ENCODE results near the gene SERPINB1.
"Not testable (repeated sequence)": the region's sequence is repeated elsewhere in the genome, so short reads cannot be mapped to it uniquely, and the experiment has no call there.

The SERPINB1 gene

DNA sequence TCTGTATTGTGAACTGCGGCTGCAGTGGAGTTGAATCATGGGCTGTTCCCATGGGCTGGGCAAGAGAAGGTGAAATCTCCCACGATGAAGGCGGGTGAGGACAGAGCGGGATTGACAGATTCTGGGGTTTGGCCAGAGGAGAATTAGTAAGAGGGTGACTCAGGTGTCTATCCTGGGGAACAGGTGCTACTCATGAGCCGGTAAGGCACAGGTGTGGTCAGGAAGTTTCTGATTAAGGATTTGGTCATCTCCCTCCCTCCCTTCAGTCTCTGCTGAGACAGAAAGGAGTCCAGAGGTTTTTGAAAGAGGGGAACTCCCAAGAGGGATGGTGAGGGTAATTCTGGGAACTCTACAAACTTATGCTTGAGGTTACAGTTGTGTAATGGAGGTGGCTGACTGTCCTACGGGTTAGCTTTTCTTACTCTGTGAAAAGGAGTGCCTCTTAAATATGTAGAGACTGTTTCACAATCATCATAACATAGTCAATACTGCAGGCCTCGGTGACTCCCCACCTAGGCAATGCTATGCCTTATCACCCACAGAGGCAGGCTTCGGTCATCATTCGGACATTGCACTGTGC lies 31.5 kb downstream of the SERPINB1 start:
- no peak for DNase-seq

DNA sequence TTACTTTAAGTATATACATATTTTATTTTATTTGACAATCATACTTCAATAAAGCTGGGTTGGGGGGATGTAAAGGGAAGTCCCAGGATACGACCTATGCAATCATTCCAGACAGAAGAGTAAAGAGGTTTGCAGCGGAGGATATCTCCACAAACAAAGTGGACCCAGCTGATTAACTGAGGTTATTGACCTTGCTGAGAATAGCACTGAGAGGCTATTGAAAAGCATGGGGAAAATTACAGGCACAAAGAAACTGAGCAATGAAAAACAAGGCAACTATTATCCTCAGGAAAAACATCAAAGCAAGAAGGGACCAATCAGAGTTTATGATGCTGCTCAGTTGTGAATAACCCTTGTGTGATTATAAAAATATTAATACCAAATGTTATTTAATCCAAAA lies 32.6 kb downstream of the SERPINB1 start:
- DNase-seq, result no peak

DNA sequence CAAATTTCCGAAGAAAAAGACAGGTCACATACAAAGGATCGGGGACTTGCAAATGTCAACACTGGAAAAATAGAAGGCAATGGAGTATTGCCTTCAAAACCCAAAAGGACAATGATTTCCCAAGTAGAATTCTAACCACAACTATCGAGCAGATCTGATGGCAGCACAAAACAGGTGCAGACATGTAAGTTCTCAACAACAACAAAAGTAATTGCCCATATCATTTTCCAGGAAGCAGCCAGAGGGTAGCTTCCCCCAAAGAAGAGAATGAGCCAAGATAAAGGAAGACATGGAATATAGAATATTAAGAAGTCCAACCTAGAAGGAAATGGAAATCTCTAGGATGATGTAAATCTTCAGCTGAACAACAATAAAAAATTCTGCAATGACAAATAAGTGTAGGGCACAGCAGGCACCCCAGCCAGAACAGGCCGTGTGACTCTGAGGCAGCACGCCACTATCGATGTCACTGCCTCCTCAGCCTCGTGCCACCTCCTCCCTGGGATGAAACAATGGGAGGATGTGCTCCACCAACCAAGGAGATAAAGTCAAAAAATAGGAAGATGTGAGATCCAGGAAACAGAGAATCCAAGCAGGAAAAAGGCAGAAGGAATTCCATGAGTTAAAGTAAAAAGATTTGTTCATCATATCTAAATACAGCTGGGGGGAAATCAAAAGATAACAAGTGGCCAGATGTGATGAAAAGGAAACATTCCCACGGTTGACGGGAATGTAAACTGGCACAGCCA lies 34.1 kb downstream of the SERPINB1 start:
- no peak for DNase-seq

DNA sequence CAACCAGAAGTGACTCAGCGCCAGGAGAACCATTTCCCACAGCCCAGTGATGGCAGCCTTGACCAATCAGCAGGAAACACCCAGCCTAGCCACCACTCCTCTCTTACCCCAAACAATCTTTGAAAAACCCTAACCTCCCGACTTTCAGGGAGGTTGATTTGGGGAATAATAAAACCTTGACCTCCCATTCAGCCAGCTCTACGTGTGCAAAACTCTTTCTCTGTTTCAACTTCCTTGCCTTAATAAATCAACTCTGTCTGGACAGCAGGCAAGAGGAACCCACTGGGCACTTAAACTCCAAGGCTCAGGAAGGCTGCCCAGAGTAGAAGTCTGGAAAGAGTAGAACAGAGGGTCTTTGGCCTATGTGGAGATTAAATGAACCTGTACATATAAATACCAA lies 35.0 kb downstream of the SERPINB1 start:
- DNase-seq, result no peak

DNA sequence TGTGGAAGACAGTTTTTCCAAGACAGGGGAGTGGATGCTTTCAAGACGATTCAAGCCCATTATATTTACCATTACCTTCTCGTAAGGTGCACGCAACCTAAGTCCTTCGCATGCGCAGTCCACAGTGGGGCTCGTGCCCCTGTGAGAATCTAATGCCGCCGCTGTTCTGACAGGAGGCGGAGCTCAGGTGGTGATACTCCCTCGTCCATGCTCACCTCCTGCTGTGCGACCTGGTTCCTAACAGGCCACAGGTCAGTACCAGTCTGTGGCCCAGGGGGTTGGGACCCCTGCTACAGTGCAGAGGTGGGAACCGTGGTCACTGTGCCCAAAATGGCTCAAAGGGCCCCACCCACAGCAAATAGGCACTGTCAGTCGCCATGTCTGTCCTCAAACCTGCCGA lies 36.6 kb downstream of the SERPINB1 start:
- DNase-seq, result no peak

DNA sequence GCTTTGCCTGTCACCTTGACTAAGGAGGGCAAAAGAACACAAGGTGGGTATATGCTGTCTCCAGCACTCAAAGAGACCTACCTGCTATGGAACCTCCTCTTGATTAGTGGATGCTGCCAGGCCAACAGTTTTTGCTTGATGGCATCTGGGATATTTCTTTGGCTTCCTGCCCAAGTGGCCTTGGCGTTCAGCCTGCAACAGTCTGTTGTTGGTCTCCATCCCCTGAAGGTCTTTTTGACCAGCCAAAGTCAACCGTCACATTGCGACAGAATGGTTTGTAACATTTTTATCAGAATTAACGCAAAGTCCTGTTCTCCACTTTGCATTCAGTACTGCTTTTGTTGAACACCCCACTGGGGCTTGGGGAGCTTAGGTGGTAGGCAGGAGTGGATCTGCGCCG lies 37.1 kb downstream of the SERPINB1 start:
- DNase-seq, result no peak

DNA sequence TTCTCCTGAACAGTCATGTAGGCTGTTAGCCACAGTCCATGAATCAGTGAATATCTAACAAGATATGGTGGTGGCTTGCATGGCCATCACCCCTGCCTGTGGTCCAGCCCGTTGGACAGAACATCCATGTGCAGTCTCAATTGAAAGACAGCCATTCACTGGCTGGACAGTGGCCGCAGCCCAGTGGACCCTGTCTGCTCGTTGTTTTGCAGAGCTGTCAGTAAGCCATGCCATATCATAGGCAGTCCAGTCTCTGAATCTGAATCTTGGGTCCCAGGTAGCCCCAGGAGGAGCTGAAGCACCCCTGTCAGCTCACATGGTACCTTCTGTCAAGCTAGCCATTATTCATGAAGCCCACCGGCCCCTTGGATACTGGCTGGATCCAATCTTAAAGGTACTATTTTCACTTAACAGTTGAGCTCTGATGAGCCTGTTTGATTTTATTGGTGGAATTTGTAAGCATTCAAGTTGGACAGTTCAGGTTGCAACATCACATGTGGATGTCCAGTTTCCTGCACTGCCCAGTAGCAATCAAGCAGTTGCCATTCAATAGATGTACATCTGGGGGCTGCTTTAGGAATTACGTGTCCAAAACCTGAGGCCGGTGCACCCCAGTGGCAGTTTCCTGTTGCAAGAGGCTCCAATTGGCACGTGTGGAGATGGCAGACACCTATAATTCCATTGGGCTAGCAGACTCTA lies 37.8 kb downstream of the SERPINB1 start:
- no peak for DNase-seq

DNA sequence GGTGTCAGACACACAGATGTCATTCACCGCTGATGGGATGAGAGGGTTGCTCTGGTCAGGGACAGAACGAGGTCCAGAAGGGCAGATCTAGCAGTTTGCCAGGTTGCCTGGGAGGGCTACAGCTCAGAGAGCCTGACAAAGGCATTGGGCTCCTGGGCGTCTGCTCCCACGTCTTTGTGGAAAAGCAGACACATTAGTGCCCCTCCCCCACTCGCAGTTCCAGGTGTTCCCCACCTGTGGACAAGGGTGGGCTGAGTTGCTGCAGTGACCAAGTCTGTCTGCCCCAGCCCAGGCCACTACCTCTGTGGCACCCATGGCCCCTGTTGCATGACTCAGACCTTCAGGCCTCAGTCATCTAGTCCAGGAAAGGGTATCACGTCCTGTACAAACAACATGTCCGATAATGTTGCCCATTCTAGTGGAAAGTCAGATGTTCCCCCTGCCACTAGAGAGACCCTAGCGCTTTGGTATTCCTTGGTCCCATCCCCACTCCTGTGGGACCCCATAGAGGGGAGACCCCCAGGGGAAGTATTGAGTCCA lies 39.1 kb downstream of the SERPINB1 start:
- no peak for DNase-seq

DNA sequence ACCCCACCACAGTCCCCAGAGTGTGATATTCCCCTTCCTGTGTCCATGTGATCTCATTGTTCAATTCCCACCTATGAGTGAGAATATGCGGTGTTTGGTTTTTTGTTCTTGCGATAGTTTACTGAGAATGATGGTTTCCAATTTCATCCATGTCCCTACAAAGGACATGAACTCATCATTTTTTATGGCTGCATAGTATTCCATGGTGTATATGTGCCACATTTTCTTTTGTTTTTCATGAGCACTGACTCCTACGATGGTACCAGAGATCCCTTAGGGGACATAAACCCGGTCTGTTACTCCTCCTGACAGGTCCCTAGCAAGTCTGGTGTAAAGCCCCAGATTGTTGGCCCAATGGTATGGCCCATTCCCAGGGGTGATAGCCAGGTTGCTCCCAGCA lies 40.0 kb downstream of the SERPINB1 start:
- not testable (repeated sequence) for DNase-seq

DNA sequence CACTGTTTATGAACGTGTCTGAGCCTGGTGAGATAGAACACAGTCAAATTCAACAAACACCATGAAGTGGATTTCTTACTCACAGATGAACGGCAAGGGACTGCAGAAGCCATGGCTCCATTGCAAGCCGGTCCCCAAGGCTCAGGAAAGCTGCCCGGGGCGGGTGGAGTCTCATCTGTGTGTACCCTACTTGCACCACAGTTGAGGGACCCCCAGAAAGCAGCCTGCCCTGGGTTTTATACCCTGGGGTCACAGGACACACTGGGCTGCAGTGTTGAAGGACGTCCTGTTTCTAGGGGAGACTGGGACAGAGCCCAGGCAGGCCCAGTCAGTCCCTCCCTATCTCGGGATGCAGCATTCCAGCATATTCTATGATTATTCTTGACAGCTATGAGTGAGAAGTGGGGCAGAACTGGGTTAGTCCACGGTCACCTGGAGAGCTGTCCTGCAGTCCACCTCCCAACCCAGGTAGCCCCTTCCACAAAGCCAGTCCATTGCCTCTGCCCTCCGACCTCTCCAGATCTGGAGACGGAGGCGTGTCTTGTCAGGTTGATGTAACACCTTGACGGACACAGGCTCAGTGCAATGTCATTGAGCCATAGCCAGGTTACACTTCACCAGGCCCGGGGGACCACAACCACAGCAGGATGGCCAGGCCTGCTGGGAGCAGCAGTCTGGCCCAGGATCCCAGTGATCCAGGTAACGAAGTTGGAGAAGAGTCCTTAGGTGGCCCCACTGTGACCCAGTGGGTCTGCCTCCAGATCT lies 40.9 kb downstream of the SERPINB1 start:
- DNase-seq, result no peak

DNA sequence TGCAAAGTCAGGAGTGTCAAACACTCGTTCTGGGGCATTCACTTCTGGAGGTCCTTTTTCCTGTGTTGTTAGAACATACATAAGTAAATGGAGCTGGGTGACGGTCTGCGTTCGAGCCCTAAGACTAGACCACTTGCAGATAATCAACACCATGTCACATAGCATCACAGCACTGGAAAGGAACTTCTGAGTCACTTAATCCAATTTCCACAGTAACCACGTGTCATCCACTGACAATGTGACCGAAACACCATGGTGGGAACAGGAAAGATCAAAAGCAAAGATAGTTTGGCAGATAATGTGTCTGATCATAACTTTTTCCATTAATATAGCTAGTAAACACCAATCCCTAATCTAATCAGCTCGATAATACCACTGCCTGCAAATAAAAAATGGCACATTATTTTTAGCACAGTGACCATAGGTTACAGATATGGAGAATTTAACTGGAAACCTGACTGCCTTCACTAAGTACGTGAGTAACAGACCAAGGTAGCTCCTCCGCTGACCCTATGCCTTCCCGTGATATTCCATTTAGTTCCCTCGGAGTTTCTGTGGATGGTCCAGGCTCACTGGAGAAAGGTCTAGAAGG lies 41.6 kb downstream of the SERPINB1 start:
- no peak for DNase-seq

DNA sequence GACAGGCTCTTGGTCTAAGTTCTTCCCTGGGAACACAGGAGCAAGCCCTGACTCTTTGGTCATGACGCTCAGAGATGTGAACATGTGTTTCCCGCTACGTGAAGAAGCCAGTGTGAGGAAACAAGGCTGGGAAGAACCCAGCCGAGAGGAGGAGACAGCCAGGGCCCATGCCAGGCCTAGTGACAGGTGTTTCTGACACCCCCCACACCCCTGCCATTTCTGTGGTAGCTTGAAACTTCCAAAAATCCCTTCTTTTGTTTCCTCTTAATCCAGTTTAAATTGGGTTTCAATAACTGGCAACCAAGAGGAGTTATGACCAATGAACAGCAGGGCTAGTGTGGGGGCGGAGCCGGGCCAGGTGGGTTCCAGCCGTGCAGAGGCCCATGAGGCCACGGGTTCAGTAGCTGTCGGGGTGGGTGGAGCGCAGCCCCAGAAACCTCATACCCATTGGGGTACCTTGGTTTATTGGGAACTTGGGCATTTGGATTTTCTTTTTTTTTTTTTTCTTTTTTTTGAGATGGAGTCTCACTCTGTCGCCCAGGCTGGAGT lies 43.0 kb downstream of the SERPINB1 start:
- DNase-seq, result no peak

DNA sequence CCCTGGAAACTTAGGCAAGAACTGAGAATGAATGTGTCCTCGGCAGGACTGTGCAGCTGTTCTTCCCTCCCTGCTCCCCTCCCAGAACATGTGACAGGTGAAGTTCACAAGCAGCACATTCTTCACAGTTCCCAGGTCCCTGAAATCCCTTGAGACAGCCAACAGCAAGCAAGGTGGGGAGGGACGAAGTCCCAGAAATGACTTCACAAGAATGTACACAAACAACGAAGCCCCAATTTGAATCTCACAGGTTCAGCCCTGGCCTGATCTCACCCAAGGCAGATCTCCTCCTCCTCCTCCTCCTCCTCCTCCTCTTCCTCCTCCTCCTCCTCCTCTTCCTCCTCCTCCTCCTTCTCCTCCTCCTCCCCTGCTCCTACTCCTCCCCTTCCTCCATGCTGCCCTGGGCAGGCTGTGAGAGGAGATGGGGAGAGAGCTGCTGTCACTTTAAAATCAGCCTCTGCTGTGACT lies 44.1 kb downstream of the SERPINB1 start:
- DNase-seq, result no peak

DNA sequence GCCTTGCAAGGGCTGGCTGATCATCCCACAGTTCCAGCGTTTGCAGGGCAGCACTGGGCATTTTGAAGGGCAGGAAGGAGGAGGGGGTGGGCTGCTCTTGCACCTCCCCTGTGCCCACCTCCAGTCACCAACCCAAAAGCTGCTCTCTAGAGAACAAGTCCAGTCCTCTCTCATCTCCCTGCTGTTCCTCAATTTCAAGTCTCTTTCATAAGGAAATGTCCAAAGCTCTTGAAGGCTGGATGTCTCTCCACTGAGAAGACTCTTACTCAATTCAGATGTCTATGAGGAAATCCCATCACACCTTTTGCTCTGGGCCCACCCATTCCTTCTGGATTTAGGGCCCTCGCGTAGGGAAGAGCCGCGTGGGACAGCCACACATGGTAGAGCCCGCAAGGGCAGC lies 44.8 kb downstream of the SERPINB1 start:
- DNase-seq, result no peak

DNA sequence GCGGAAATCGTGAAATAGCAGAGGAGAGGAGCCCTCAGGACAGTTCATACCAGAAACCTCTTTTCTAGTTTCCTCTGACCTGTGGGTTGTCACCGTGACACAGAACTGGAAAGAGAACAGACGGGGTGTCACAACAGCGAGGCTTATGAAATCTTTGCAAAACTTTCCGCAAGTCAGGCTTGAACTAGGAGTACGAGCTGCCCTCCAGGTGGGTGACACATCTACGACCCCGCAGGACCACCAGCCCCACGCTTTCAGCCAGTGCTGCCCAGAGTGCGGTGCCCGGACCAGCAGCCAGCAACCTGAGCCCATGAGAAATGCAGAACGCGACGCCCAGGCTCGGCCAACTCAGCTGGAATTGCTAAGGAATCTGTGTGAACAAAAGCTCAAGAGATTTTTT lies 45.7 kb downstream of the SERPINB1 start:
- DNase-seq, result peak; percentile 34

DNA sequence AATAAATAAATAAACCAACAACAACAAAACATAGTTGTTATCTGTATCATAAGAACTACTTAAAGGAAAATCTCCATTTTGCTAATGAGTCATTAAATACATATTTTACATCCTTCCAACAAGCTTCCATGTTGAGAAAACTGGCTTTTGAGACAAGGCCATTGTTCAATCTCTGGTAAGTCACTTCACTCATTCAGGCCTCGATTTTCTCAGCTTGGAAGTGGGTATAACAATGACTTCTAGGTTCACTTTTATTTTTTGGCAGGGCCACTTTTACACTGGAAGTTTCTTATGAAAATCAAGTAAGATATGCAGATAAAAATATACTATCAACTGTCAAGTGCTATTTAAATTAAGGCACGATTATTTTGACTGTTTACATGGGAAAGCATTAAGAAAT lies 46.5 kb downstream of the SERPINB1 start:
- DNase-seq, result no peak

DNA sequence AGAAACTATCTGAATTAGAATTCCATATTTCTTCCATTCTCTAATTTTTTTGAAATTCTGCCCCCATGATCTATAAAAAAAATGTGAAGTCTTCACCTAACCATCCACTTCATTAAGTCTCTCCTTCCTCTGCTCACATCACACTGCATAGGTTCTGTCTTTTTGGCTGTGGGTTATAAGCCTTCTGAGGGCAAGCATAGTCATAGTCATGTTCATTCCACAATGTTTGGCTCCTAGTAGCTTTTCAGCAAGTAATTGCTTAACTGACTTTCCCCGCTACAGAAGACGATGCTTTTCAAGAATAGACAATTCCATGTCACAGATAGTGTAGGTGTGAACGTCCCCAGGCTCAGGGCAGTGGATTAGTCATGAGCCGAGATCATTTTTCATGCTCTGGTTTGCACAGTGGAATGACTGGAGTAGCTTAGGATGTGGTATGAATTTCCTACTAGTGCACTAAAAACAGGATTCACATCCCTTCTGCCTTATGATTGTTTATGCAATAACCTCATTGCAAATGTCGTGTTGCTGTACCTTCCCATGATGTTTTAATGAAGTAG lies 47.4 kb downstream of the SERPINB1 start:
- DNase-seq, result no peak

DNA sequence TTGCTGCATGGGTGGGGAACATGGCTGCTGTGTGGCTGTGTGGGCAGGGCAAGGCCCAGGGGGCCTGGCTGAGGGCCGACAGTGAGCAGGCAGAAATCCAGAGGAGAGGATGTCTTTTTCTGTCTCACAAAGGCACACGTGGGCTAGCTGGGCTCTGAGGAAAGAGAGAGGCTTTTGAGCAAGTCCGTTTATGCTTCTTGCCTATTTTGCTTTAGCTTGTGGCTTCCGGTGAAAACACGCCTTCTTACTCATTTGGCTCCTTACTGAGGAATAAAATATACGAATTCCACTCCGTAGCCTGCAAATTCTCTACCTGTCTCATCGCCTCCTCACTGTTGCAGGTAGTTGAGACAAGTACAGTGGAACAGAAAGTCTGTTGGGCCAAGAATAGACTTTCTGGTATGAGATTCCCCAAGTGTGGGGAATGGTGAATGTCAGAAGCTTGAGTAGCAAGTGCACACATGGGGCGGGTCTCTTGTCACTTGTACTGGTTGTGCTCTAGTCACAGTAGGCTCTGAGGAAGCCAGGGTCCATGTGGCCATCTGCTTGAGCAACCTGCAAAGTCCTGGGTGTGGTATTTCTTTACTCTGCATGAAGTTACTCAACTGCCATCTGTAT lies 48.0 kb downstream of the SERPINB1 start:
- peak; percentile 68 for DNase-seq

DNA sequence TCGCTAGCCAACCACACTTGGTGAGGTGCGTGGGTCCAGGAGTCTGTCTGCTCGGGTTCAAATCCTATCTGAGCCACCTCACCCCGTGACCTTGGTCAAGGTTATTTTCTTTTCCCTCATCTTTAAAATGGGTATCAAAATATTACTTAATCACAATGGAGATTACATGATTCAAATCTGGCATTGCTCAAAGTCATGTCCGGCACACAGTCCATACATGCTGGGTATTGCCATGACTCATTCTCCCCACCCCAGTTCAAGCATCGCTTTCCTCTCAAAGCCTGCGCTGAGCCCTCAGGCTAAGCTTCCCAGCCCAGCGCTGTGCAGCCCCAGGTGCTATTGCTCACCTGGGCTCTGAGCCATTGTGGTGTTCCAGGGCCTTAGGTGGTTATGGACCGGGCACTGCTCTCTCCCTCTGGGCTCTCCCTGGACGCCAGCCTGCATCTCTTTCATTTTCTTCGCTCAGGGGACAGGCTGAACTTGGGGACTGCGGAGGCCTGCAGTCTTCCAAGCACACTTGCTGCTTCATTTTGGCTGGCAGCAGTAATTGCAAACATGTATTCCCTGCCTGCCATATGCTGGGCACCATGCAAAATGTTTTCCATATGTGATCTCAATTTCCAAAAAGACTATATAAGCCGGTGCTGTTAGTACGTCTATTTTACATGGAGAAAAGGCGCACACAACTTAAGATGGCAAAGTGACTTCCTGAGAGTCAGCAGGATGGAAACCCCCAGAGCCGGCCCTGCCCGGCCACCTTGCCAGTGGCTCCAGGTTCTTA lies 49.1 kb downstream of the SERPINB1 start:
- peak; percentile 29 for DNase-seq

DNA sequence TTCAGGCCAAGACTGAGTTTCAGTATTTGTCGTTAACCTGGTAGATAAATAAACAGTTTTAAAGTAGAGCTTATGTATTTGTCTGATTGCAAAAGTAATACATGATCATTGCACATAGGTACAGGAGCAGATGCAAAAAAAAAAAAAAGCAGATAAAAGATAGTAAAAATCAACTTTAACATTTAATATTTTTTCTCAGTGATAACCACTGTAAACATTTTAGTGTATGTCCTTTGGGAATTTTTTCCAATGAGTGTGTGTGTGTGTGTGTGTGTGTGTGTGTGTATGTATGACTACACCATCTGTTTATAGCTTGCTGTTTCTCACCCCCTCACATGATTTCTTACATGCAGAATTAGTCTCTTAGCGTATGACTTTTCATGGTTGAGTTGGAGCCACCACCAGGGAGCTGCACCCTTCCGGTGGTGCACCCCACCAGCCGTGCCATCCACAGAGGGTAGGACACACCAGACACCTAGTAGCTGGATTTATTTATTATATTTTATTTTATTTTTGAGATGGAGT lies 50.2 kb downstream of the SERPINB1 start:
- DNase-seq, result peak; percentile 38
